GM12891 (cell line): ENCODE measurements around the gene FAM118A.

Source experiments
- POLR2A ChIP-seq: IDR thresholded peaks from 2 replicates; pipeline ENCODE4 v1.6.1; 2011; ENCODE audit warnings: low read depth, low read length, control low read depth
- POLR2AphosphoS5 ChIP-seq: IDR thresholded peaks from 2 replicates; pipeline ENCODE4 v1.6.1; 2011; ENCODE audit warnings: low read depth, low read length, control low read depth
- SPI1 ChIP-seq: IDR thresholded peaks from 2 replicates; pipeline ENCODE4 v1.6.1; 2011; ENCODE audit warnings: low read depth, low read length, control low read depth
- TAF1 ChIP-seq: IDR thresholded peaks from 2 replicates; pipeline ENCODE4 v1.6.1; 2011; ENCODE audit warnings: low read depth, low read length, control low read depth

- no peak for TF ChIP-seq POLR2A
- TF ChIP-seq POLR2AphosphoS5, result no peak
- TF ChIP-seq SPI1, result no peak
- TF ChIP-seq TAF1, result no peak
Measured at GRCh38 chr22:45262195-45262930, 47.4 kb upstream of the FAM118A start.
